Measurements from ENCODE around the gene VEPH1.
"Not testable (repeated sequence)": the region's sequence is repeated elsewhere in the genome, so short reads cannot be mapped to it uniquely, and the experiment has no call there.

- TF ChIP-seq CTCF (optimal IDR thresholded peaks at IDR 0.05 in 1 of 3, IDR thresholded peaks at IDR 0.05 in 1 of 3, conservative IDR thresholded peaks at IDR 0.05 in 1 of 3; ENCODE audit: extremely low read depth in 1 of 3, insufficient read depth in 2 of 3, low read length in 3 of 3); EZH2 (IDR thresholded peaks at IDR 0.05; ENCODE audit: low read length): not testable (repeated sequence)
Observed at GRCh38 chr3:157350651-157351050, 152.6 kb downstream of the VEPH1 start.
